DMS79 treated with DMSO at 0.1 percent for 48 hours (cell line): ENCODE data around the gene SNAP23.

Source experiments
- DNase-seq: peaks from one replicate; lab custom pipeline; 2025; lab: John Stamatoyannopoulos, UW

Gene SNAP23

GRCh38 chr15:42495361-42496212, at the start of gene SNAP23:
Gene SNAP23 (plus strand): TSS chr15:42495634. CDS start chr15:42511847, 16,213 bp downstream.
- peak; percentile 50 for DNase-seq

- no peak for DNase-seq
These were observed 47.8 kb upstream of the SNAP23 start for GRCh38 chr15:42447599-42447998.

- DNase-seq, result no peak
These were observed 47.2 kb upstream of the SNAP23 start for GRCh38 chr15:42448281-42448680.

GRCh38 chr15:42449770-42450424, 45.5 kb upstream of the SNAP23 start:
- no peak for DNase-seq

GRCh38 chr15:42450425-42450790, 45.0 kb upstream of the SNAP23 start:
- DNase-seq, result peak; percentile 5

- DNase-seq, result no peak
These were observed 41.6 kb upstream of the SNAP23 start for GRCh38 chr15:42453826-42454225.

GRCh38 chr15:42456531-42456930, 38.9 kb upstream of the SNAP23 start:
- DNase-seq, result no peak

GRCh38 chr15:42456971-42457370, 38.5 kb upstream of the SNAP23 start:
- no peak for DNase-seq

GRCh38 chr15:42457445-42458442, 37.7 kb upstream of the SNAP23 start:
- DNase-seq, result no peak

GRCh38 chr15:42461261-42461660, 34.2 kb upstream of the SNAP23 start:
- no peak for DNase-seq

- DNase-seq, result no peak
These were observed 29.7 kb upstream of the SNAP23 start for GRCh38 chr15:42465520-42466259.

GRCh38 chr15:42471002-42471401, 24.4 kb upstream of the SNAP23 start:
- DNase-seq, result no peak

- no peak for DNase-seq
These were observed 20.6 kb upstream of the SNAP23 start for GRCh38 chr15:42474827-42475226.

GRCh38 chr15:42482701-42483100, 12.7 kb upstream of the SNAP23 start:
- no peak for DNase-seq

GRCh38 chr15:42483677-42484076, 11.8 kb upstream of the SNAP23 start:
- no peak for DNase-seq

- no peak for DNase-seq
These were observed 5.2 kb upstream of the SNAP23 start for GRCh38 chr15:42490291-42490670.

GRCh38 chr15:42490671-42491538, 4.5 kb upstream of the SNAP23 start, which contains the start of gene ZNF106:
Gene ZNF106 (minus strand): TSS chr15:42491141. CDS start chr15:42472289, 18,852 bp downstream.
- peak; percentile 79 for DNase-seq

GRCh38 chr15:42491539-42492225, 3.8 kb upstream of the SNAP23 start:
- DNase-seq, result no peak

GRCh38 chr15:42493679-42494078, 1.8 kb upstream of the SNAP23 start:
- DNase-seq, result no peak

- no peak for DNase-seq
These were observed 455 bp upstream of the SNAP23 start for GRCh38 chr15:42494998-42495360.
